Activated CD4-positive, alpha-beta T cell treated with anti-CD3 and anti-CD28 coated beads, Interleukin-2, amount 10 ng/mL, durations not matched to agents 24 days and 14 days (primary cell): ENCODE measurements around the gene DAZAP2. TPM values are rescaled to one million over a fixed set of nuclear protein-coding genes. Genes with fewer than 3 reads are reported as not detected.

ENCODE experiments used
- DNase-seq: peaks from one replicate; pipeline ENCODE4 v3.0.0; 2022
- H3K27ac Mint-ChIP-seq: one replicate; pipeline ENCODE4 v1.8.0; 2022; ENCODE audit warnings: mild to moderate bottlenecking, mixed read lengths
- H3K27me3 Mint-ChIP-seq: one replicate; pipeline ENCODE4 v1.8.0; 2022; ENCODE audit warnings: mixed read lengths
- H3K36me3 Mint-ChIP-seq: one replicate; pipeline ENCODE4 v1.8.0; 2022; ENCODE audit warnings: low read depth, mild to moderate bottlenecking, mixed read lengths
- H3K4me1 Mint-ChIP-seq: one replicate; pipeline ENCODE4 v1.8.0; 2021; ENCODE audit warnings: mixed read lengths
- H3K4me3 Mint-ChIP-seq: one replicate; pipeline ENCODE4 v1.8.0; 2022; ENCODE audit warnings: mild to moderate bottlenecking, moderate library complexity, mixed read lengths
- H3K9me3 Mint-ChIP-seq: one replicate; pipeline ENCODE4 v1.8.0; 2021; ENCODE audit warnings: mixed read lengths
- intact Hi-C: fragments of 100-400 bp; cut with micrococcal nuclease; formaldehyde crosslinking; loops from one replicate; pipeline ENCODE4 v1.15.1; 2023
- total RNA-seq: library from RNA; stranded (reverse); gene quantifications from 2 replicates; pipeline ENCODE4 v1.2.3, GENCODE V29; 2022

DAZAP2 gene
- 135 and 146 TPM in 2 replicates for total RNA-seq

- H3K27me3 Mint-ChIP-seq, result peaks cover 1% of the 10 kb centered on the region
- H3K9me3 Mint-ChIP-seq, result no peaks in the 10 kb centered on the region
- peak; percentile 97 for DNase-seq
- H3K27ac Mint-ChIP-seq, result peak within 1 kb of the TSS; percentile 100
- peak within 1 kb of the TSS; percentile 93 for H3K4me3 Mint-ChIP-seq
- H3K36me3 Mint-ChIP-seq, result peaks cover 34% of the 10 kb centered on the region
- H3K4me1 Mint-ChIP-seq, result peaks cover 38% of the 10 kb centered on the region
- intact Hi-C loops, result loop anchor here (1.0 to 5.0 kb wide), 7 partner anchors 20 to 476 kb away; partner anchors contain the start of genes ATF1, CSRNP2, LETMD1 and POU6F1
These were observed at the start of gene DAZAP2 for GRCh38 chr12:51238510-51239334. Gene DAZAP2 (plus strand): TSS chr12:51238826. CDS start chr12:51238908, 82 bp downstream.

GRCh38 chr12:51189790-51190355 is 48.8 kb upstream of the DAZAP2 start:
- H3K27me3 Mint-ChIP-seq, result peaks cover 2% of the 10 kb centered on the region
- no peaks in the 10 kb centered on the region for H3K9me3 Mint-ChIP-seq
- H3K27ac Mint-ChIP-seq, result no peak overlapping the region
- intact Hi-C loops, result no loop called here
- H3K36me3 Mint-ChIP-seq, result no peaks in the 10 kb centered on the region
- no peak for DNase-seq
- H3K4me1 Mint-ChIP-seq, result no peaks in the 10 kb centered on the region
- no peak overlapping the region for H3K4me3 Mint-ChIP-seq

- H3K4me3 Mint-ChIP-seq, result no peak overlapping the region
- no peaks in the 10 kb centered on the region for H3K27me3 Mint-ChIP-seq
- H3K36me3 Mint-ChIP-seq, result no peaks in the 10 kb centered on the region
- DNase-seq, result no peak
- no peak overlapping the region for H3K27ac Mint-ChIP-seq
- H3K4me1 Mint-ChIP-seq, result no peaks in the 10 kb centered on the region
- intact Hi-C loops, result no loop called here
- H3K9me3 Mint-ChIP-seq, result no peaks in the 10 kb centered on the region
These were observed 47.8 kb upstream of the DAZAP2 start for GRCh38 chr12:51190820-51191219.

- H3K4me3 Mint-ChIP-seq, result no peak overlapping the region
These were observed 46.9 kb upstream of the DAZAP2 start for GRCh38 chr12:51191516-51192283.

GRCh38 chr12:51192284-51192671 is 46.3 kb upstream of the DAZAP2 start:
- no peaks in the 10 kb centered on the region for H3K27me3 Mint-ChIP-seq
- H3K27ac Mint-ChIP-seq, result no peak overlapping the region
- no peak for DNase-seq
- H3K9me3 Mint-ChIP-seq, result no peaks in the 10 kb centered on the region
- H3K36me3 Mint-ChIP-seq, result no peaks in the 10 kb centered on the region
- H3K4me1 Mint-ChIP-seq, result no peaks in the 10 kb centered on the region
- intact Hi-C loops, result no loop called here
- no peak overlapping the region for H3K4me3 Mint-ChIP-seq

More at GRCh38 chr12:51191516-51192283, 46.9 kb upstream of the DAZAP2 start:
- intact Hi-C loops, result no loop called here
- DNase-seq, result no peak
- no peak overlapping the region for H3K27ac Mint-ChIP-seq
- no peaks in the 10 kb centered on the region for H3K4me1 Mint-ChIP-seq
- no peaks in the 10 kb centered on the region for H3K9me3 Mint-ChIP-seq
- no peaks in the 10 kb centered on the region for H3K36me3 Mint-ChIP-seq
- H3K27me3 Mint-ChIP-seq, result no peaks in the 10 kb centered on the region

GRCh38 chr12:51195841-51196240 is 42.8 kb upstream of the DAZAP2 start:
- Mint-ChIP-seq H3K4me1 (no peaks in the 10 kb centered on the region), H3K9me3 (no peaks in the 10 kb centered on the region), H3K36me3 (no peaks in the 10 kb centered on the region), H3K27me3 (no peaks in the 10 kb centered on the region), H3K4me3 (no peak overlapping the region), H3K27ac (no peak overlapping the region)
- intact Hi-C loops, result no loop called here
- no peak for DNase-seq

- Mint-ChIP-seq H3K4me1 (no peaks in the 10 kb centered on the region), H3K4me3 (no peak overlapping the region), H3K27ac (no peak overlapping the region), H3K27me3 (no peaks in the 10 kb centered on the region), H3K9me3 (no peaks in the 10 kb centered on the region), H3K36me3 (no peaks in the 10 kb centered on the region)
- DNase-seq, result no peak
- intact Hi-C loops, result no loop called here
These were observed 42.1 kb upstream of the DAZAP2 start for GRCh38 chr12:51196547-51196946.

- Mint-ChIP-seq H3K4me1 (peaks cover 2% of the 10 kb centered on the region), H3K9me3 (no peaks in the 10 kb centered on the region), H3K36me3 (no peaks in the 10 kb centered on the region), H3K27me3 (no peaks in the 10 kb centered on the region), H3K27ac (no peak overlapping the region), H3K4me3 (no peak overlapping the region)
- no peak for DNase-seq
- intact Hi-C loops, result no loop called here
These were observed 40.7 kb upstream of the DAZAP2 start for GRCh38 chr12:51197736-51198567.

- Mint-ChIP-seq H3K27ac (no peak overlapping the region), H3K36me3 (no peaks in the 10 kb centered on the region), H3K4me3 (no peak overlapping the region), H3K27me3 (no peaks in the 10 kb centered on the region), H3K9me3 (no peaks in the 10 kb centered on the region), H3K4me1 (peaks cover 9% of the 10 kb centered on the region)
- DNase-seq, result no peak
- intact Hi-C loops, result no loop called here
These were observed 39.9 kb upstream of the DAZAP2 start for GRCh38 chr12:51198568-51199365.

- Mint-ChIP-seq H3K9me3 (no peaks in the 10 kb centered on the region), H3K27me3 (no peaks in the 10 kb centered on the region), H3K36me3 (no peaks in the 10 kb centered on the region), H3K27ac (no peak overlapping the region), H3K4me1 (peaks cover 9% of the 10 kb centered on the region), H3K4me3 (no peak overlapping the region)
- intact Hi-C loops, result no loop called here
- DNase-seq, result no peak
These were observed 39.2 kb upstream of the DAZAP2 start for GRCh38 chr12:51199366-51199945.

- DNase-seq, result no peak
- Mint-ChIP-seq H3K36me3 (no peaks in the 10 kb centered on the region), H3K27ac (no peak overlapping the region), H3K4me1 (peaks cover 9% of the 10 kb centered on the region), H3K27me3 (no peaks in the 10 kb centered on the region), H3K4me3 (no peak overlapping the region), H3K9me3 (no peaks in the 10 kb centered on the region)
- intact Hi-C loops, result no loop called here
These were observed 38.5 kb upstream of the DAZAP2 start for GRCh38 chr12:51200156-51200555.

GRCh38 chr12:51200806-51201205 is 37.8 kb upstream of the DAZAP2 start:
- no peak for DNase-seq
- no peak overlapping the region for H3K4me3 Mint-ChIP-seq
- no peaks in the 10 kb centered on the region for H3K36me3 Mint-ChIP-seq
- no peak overlapping the region for H3K27ac Mint-ChIP-seq
- peaks cover 9% of the 10 kb centered on the region for H3K4me1 Mint-ChIP-seq
- intact Hi-C loops, result no loop called here
- H3K27me3 Mint-ChIP-seq, result no peaks in the 10 kb centered on the region
- H3K9me3 Mint-ChIP-seq, result no peaks in the 10 kb centered on the region
